NCI-H524 treated with DMSO at 0.1 percent for 48 hours (cell line): ENCODE measurements around the gene NOP56.
"Not testable (repeated sequence)": the region's sequence is repeated elsewhere in the genome, so short reads cannot be mapped to it uniquely, and the experiment has no call there.

Experiments used
- DNase-seq: peaks from one replicate; lab custom pipeline; 2025; lab: John Stamatoyannopoulos, UW

The NOP56 gene

DNA sequence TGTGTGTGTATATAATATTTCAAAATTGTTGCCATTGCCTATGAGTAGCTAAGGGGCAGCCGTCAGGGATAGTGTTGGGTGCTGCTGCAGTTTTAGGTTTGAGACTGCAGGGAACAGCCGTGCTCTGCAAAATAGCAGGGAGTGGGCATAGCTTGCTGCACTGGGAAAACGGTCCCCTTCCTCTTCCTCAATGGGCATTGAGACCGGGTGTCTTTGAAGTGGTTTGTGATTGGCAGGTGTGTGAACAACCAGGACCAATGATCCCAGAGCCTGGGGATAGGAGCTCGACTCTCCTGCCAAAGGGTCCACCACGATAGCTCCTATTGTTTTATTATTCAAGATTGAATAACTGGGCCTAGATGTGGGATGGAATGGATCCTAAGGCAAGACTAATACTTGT is 35.1 kb downstream of the NOP56 start:
- no peak for DNase-seq

- DNase-seq = no peak
Measured at GRCh38 chr20:2688041-2688591, 35.7 kb downstream of the NOP56 start.

DNA sequence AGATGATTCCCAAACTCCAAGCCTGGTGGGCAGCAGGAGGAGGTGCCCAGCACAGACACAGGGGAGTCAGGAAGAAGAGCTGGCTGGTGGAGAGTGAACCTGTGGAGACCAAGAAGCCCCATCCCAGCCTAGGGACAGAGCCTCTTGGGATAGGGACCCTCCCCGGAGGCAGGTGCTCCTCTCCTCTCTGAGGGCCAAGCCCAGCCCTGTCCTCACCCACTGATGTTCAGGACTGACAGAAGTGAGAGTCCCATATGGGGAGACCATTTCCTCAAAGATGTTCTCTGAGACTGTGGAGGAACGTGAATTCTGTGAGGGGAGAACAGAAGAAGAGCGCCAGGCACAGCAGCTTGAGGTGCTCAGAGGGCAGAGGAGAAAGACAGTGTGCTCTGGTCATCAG is 37.8 kb downstream of the NOP56 start:
- no peak for DNase-seq

- no peak for DNase-seq
Measured at GRCh38 chr20:2690718-2691117, 38.3 kb downstream of the NOP56 start.

GRCh38 chr20:2691127-2691526 is 38.7 kb downstream of the NOP56 start:
- DNase-seq = no peak

GRCh38 chr20:2691663-2692035 is 39.2 kb downstream of the NOP56 start:
- no peak for DNase-seq

GRCh38 chr20:2692036-2692885 is 39.8 kb downstream of the NOP56 start, which contains the start of gene EBF4:
Gene EBF4, plus strand, starts transcription at chr20:2692780. Its CDS starts 866 bp downstream, at chr20:2693646.
- DNase-seq = no peak

DNA sequence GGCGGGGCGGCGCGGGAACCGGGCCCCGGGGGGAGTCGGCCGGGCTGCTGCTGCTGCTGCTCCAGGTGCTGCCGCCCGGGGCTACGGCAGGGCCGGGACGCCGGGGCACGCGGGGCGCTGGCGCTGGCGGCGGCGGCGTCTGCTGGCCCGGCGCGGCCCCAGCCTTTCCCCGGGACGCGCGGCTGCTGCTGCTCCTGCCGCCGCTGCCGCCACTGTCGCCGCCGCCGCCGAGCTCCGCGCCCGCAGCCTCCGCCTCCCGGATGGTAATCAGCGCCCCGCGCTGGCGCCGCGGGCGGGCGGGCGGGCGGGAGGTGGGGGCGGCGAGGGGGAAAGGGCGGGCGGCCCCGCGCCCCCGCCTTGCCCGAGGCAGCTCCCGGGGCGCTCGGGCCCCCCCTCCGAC is 40.5 kb downstream of the NOP56 start:
- DNase-seq = no peak

DNA sequence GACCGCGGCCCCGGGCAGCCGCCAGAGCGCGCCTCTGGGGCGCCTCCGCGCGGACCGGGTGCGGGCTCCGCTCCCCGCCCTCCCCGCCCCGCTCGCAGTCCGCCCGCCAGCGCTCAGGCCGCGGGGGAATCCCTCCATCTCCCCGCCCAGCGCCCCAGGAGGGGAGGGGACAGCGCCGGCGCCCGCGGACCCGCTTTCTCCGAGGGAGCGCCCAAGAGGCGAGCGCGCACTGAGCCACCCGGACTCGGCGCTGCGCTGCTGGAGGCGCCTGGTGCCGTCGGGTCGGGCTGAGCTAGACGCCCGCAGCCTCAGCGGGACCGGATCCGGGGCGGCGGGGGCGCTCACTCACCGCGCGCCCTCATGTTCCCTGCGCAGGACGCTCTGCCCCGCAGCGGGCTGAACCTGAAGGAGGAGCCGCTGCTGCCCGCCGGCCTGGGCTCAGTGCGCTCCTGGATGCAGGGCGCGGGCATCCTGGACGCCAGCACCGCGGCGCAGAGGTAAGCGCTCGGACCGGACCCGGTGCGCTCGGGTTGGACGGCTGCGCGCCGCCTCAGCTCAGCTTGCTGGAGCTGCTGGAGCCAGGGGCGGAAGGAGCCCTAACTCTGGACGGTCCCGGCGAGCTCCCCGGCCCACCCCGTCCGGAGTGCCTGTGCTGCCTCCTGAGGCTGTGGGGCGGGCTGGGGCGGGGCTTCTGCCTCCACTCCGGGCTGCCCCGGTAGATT is 41.0 kb downstream of the NOP56 start:
- DNase-seq = no peak

- DNase-seq = no peak
Measured at GRCh38 chr20:2694008-2694471, 41.6 kb downstream of the NOP56 start.

- DNase-seq = no peak
Measured at GRCh38 chr20:2694519-2694918, 42.1 kb downstream of the NOP56 start.

GRCh38 chr20:2695206-2695983 is 43.0 kb downstream of the NOP56 start:
- DNase-seq = no peak

GRCh38 chr20:2695984-2696525 is 43.6 kb downstream of the NOP56 start:
- DNase-seq = not testable (repeated sequence)

GRCh38 chr20:2696646-2697045 is 44.2 kb downstream of the NOP56 start:
- DNase-seq = no peak

DNA sequence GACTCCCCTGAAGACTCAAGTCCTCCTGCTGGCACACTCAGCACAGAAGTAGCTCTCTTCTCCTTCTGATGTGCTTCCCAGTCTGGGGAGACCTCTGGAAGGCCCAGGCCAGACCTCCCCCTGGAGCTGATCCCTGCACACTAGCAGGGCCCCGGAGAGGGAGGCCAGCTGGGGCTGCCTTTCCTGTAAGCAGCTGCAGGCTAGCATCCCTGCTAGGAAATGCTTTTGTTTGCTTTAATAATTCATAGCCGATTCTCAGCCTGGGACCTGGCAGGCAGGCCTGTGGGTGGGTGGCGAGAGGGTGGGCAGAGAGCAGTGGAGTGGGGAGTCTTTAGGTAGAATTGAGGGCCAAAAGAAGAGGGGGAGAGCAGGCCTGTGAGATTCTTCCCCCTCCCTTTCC is 45.3 kb downstream of the NOP56 start:
- no peak for DNase-seq

DNA sequence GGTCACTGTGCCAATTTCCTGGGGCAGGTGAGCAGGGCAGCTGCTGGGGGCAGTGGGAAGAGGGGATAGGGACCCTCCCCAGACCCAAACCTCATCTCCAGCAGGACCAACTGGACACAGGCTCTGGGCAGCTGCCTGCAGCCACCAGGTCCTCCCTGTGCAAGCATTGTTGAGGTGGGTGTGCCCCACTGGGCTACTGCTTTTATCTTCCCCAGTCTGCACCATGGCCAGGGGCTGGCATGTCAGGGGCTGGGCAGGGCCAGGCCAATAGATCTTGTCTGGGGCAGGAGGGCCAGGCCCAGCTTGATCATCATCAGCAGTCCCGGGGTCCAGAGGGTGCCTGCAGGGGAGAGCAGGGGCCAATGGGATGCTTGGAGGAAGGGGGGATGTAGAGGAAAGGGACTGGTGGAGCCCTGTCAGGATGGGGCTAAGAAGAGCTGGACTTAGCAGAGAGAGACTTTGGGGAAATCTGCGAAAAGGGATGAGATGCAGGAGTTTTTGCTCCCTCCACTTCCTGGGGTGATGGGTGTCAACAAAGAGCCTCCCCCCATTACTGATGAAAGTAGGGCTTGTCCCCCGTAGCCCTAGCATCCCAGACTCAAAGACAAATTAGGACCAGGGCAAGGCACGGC is 45.9 kb downstream of the NOP56 start:
- DNase-seq = no peak

DNA sequence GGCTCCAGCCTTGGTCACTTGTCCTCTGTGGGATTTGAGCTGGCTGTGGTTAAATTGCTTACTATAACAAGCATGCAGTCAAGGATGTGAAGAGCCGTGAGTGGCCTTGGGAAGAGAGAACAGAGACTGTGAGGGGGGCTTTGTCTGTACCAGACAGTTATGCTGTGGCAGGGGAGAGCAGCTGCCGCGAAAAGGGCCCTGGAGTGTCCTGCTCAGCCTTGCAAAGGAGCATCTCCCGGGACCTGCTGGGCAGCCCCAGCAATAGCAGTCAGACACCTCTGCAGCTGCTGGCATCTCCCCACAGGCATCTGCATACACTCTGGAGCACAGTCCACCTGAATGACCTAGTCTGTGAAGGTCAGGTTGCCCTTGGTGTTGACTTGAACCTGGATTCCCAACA is 46.5 kb downstream of the NOP56 start:
- DNase-seq = no peak

DNA sequence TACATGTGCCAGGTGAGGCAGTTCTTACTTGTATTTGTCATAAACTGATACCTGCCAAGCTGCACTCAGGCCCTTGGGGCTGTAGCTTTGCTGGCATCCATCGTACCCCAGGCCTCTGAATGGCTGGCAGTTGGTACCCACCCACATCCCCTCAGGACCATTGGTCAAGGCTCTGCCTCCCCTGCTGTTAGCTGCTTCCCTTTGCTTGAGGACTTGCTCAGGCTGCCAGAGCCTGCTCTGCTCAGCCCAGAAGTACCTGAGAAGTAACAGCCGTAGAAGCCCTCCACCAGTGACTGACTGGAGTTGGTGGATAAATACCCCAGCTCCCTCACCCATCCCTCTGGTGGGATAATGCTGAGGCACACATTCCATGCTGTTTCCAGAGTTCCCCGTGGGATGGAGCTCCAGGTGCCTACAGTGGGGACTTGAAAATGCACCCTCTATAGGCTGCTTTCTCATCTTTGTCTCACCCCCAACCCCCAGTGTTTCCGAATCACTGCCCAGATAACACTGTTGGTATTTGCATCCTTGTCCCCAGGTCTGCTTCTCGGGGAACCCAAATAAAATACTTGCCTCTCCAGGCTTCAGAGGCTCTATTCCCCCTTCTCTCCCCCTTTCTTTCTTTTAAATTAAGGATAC is 47.5 kb downstream of the NOP56 start:
- DNase-seq = no peak

DNA sequence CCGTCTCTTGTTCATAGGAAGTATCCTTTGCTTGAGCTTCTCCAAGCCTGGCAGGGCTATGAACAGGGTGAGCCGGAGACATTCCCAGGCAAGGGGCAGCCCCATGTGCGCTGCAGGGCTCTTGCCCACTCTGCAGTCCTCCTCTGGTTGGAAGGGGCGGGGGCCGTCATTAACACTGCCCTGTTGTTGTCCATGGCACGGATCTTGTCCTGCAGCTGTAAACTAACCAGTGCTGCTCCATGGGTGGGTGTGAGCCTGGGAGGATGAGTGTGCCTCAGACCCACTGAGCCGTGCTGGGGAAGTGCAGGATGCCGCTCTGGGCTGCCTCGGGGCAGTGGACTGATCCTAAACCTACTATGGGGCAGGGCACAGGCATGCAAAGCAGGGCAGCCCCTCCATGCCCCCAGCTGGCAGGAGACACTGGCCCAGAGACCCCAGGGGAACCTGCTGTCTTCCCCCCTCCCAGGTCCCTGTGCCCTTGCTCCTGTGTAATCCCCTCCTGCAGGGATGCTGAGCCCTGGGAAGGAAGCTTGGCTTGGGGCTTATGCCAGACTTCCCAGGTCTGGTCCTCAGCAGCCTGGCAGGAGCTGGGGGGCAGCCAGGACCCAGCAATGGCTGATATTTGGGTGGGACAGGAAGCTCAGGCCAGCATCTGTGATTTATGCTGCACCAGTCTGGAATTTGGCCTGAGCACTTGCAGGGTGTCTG is 48.6 kb downstream of the NOP56 start:
- no peak for DNase-seq

DNA sequence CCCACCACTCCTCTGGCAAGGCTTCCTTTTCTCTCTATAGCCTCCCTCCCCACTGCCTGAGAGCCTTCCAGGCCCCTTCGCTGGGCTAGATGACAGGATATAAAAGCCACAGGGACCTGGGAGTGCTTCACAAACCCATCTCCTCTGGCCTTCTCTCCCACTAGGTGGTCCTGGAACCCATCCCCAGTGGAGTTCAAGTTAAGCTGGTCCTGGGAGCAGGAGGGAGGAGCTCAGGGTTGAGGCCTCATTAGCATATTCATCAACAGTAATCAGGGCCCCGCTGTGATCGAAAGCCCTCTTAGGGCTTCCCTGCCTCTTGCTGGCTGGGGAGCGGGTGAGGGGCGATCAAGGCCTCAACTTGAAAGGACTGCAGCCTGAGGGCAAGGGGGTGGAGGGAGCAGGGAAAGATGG is 49.2 kb downstream of the NOP56 start:
- DNase-seq = no peak
